ENCODE measurements around the gene SCRT2. TPM values are rescaled to one million over a fixed set of nuclear protein-coding genes. Genes with fewer than 3 reads are reported as not detected.

The SCRT2 gene
- total and polyA plus RNA-seq, 10 donors, result 0.09 TPM; not detected in 9

DNA sequence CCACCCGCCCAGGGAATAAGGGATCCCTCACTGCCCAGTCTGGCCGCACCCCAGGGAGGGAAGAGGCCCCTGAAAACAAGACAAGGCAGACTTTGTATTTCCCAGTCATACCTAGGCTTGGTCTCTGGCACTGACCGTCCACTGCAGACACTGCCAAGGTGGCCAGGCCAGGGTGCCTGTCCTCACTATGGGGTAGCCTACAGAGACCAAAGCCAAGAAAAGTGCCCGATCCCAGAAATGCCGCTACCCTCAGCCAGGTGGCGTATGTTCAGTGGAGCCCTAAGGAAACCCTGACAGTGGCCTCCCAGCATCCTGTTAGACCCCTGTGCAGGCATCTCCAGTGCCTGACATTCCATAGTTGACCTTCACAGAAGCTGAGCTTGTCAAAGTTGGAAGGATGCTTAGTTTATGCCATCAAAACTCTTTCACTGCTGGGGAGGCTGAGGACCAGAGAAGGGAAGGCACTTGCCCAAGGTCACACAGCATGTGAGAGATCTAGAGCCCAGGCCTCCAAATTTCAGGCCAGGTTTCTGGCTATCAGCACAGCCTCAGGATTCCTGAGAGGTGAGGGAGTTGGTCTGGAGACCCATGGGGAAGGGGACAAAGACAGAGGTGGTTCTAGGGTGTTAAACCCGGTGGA is 2.5 kb downstream of the SCRT2 start:
- Histone ChIP-seq H3K9me3 (no peaks in the 10 kb centered on the region), H3K27ac (no peak overlapping the region), H3K36me3 (no peaks in the 10 kb centered on the region), H3K4me1 (peaks cover 0 to 29% (median 21%) of the 10 kb centered on the region in 6 donors), H3K4me3 (no peak overlapping the region), H3K27me3 (replicated peaks in 1 of 7) (peaks cover 0 to 96% (median 61%) of the 10 kb centered on the region in 7 donors)
- DNase-seq, result peak; percentile 54
- WGBS, 5 donors, result 25 to 35% (median 30%) methylated on average over 5 to 7 of the region's 7 CpGs
- intact Hi-C loops (cut with DNase I; ENCODE audit: low total_unique reads), result no loop called here
- TF ChIP-seq POLR2A (IDR thresholded peaks at IDR 0.05) (no peak), POLR2AphosphoS5 (IDR thresholded peaks at IDR 0.05) (no peak)
- TF ChIP-seq, protein P1, sequence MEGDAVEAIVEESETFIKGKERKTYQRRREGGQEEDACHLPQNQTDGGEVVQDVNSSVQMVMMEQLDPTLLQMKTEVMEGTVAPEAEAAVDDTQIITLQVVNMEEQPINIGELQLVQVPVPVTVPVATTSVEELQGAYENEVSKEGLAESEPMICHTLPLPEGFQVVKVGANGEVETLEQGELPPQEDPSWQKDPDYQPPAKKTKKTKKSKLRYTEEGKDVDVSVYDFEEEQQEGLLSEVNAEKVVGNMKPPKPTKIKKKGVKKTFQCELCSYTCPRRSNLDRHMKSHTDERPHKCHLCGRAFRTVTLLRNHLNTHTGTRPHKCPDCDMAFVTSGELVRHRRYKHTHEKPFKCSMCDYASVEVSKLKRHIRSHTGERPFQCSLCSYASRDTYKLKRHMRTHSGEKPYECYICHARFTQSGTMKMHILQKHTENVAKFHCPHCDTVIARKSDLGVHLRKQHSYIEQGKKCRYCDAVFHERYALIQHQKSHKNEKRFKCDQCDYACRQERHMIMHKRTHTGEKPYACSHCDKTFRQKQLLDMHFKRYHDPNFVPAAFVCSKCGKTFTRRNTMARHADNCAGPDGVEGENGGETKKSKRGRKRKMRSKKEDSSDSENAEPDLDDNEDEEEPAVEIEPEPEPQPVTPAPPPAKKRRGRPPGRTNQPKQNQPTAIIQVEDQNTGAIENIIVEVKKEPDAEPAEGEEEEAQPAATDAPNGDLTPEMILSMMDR (IDR thresholded peaks at IDR 0.05 in 8 of 11, conservative IDR thresholded peaks at IDR 0.05 in 3 of 11), result peak in 1 of 11 experiments; percentile 27

DNA sequence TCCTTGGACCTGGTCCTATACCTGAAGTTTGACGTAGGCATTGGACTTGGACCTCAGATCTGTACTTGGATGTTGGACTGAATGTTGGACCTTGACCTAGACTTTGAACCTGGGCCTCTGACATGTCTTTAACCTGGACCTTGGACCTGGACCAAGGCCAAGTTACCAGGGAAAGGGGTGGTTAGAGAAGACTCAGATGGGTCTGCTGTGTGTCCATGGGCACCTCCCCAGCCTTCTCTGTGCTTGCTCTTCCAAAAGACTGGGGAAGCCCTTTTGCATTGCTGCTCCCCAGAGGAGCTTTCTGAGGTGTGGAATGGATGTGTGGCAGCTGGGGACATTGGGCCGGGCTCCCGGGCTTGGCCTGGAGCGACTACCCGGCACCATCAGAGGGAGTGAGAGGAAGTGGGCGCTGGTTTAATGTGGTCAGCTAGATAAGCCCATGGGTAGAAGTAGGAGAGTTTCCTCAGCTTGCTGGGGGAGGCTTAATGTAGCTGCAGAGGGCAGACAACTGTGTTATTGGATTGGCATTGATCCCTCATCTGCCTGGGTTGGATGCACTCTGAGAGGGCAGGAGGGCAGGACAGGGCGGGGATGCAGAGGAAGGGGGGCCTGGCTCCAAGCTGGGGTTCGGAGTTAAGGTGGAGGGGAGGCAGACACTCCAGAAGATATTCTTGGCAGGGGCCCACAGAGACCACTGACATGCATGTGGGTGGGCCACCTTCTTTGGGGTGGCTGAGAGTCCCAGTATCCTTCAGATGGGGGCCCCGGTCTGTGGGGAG is 4.2 kb downstream of the SCRT2 start:
- intact Hi-C loops (cut with DNase I; ENCODE audit: low total_unique reads), result no loop called here

GRCh38 chr20:669573-669972 is 6.0 kb downstream of the SCRT2 start:
- intact Hi-C loops (cut with DNase I; ENCODE audit: low total_unique reads), result no loop called here
- Histone ChIP-seq H3K4me1 (peaks cover 0 to 5% (median 0%) of the 10 kb centered on the region in 6 donors), H3K27ac (no peak overlapping the region), H3K36me3 (no peaks in the 10 kb centered on the region), H3K27me3 (replicated peaks in 1 of 7) (peaks cover under 1 to 96% (median 47%) of the 10 kb centered on the region in 7 donors), H3K4me3 (no peak overlapping the region), H3K9me3 (no peaks in the 10 kb centered on the region)
- 70 to 88% (median 82%) methylated on average over 6 to 7 of the region's 7 CpGs for WGBS, 5 donors
- TF ChIP-seq POLR2A (IDR thresholded peaks at IDR 0.05) (no peak), POLR2AphosphoS5 (IDR thresholded peaks at IDR 0.05) (no peak)
- TF ChIP-seq, protein P1 (IDR thresholded peaks at IDR 0.05 in 8 of 11, conservative IDR thresholded peaks at IDR 0.05 in 3 of 11), result no peak
- peak; percentile 57 for DNase-seq

More for the DNA sequence above, 4.2 kb downstream of the SCRT2 start:
- no peaks in the 10 kb centered on the region for H3K9me3 ChIP-seq
- H3K4me3 ChIP-seq, result no peak overlapping the region
- H3K27me3 ChIP-seq (replicated peaks in 1 of 7), result peaks cover 0 to 96% (median 47%) of the 10 kb centered on the region in 7 donors
- no peak for DNase-seq
- no peak overlapping the region for H3K27ac ChIP-seq
- 23 to 47% (median 35%) methylated on average over 9 of the region's 9 CpGs for WGBS, 5 donors
- TF ChIP-seq, protein P1 (IDR thresholded peaks at IDR 0.05 in 8 of 11, conservative IDR thresholded peaks at IDR 0.05 in 3 of 11), result no peak
- no peak for TF ChIP-seq POLR2AphosphoS5 (IDR thresholded peaks at IDR 0.05)
- TF ChIP-seq POLR2A (IDR thresholded peaks at IDR 0.05), result no peak
- H3K36me3 ChIP-seq, result no peaks in the 10 kb centered on the region
- peaks cover 0 to 21% (median 15%) of the 10 kb centered on the region in 6 donors for H3K4me1 ChIP-seq

DNA sequence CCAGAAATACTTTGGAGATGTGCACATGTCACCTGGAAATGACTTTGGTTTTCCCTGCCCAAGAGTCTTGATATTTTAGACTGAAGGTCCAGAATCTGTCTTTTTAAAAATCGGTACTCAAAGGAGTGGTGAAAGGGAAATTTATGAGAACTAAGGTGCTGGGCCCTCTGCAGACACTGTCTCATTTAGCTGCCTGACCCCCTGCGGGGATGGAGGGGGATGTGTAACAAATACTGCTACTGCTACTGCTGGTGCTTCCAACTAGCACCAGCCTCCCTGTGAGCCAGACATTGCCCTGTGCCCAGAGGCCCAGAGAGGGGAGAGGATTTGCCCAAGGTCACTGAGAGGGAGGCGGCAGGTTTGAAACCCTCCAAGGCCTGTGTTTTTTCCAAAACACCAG is 7.0 kb downstream of the SCRT2 start:
- intact Hi-C loops (cut with DNase I; ENCODE audit: low total_unique reads), result no loop called here
- no peak overlapping the region for H3K4me3 ChIP-seq
- DNase-seq, result no peak
- peaks cover 0 to 7% (median 1%) of the 10 kb centered on the region in 6 donors for H3K4me1 ChIP-seq
- H3K36me3 ChIP-seq, result no peaks in the 10 kb centered on the region
- TF ChIP-seq, protein P1 (IDR thresholded peaks at IDR 0.05 in 8 of 11, conservative IDR thresholded peaks at IDR 0.05 in 3 of 11), result no peak
- TF ChIP-seq POLR2A (IDR thresholded peaks at IDR 0.05) (no peak), POLR2AphosphoS5 (IDR thresholded peaks at IDR 0.05) (no peak)
- H3K27me3 ChIP-seq (replicated peaks in 1 of 7), result peaks cover 3 to 96% (median 49%) of the 10 kb centered on the region in 7 donors
- 74 to 87% (median 77%) methylated on average over 3 of the region's 3 CpGs for WGBS, 5 donors
- no peaks in the 10 kb centered on the region for H3K9me3 ChIP-seq
- no peak overlapping the region for H3K27ac ChIP-seq

Measured in spleen (tissue), 11 donors.